Thyroid gland (tissue), 4 donors: Measurements from ENCODE around the gene UBE2Q2. TPM values are rescaled to one million over a fixed set of nuclear protein-coding genes. Genes with fewer than 3 reads are reported as not detected.
A peak's percentile ranks its signal among the peaks of the same experiment; 100 is the strongest.

Source experiments
- DNase-seq, 2 donors: peaks; one replicate each; pipeline ENCODE4 v3.0.0-alpha.2; 2019
- H3K27ac ChIP-seq, 3 donors: fragments of 200-600 bp; sonication (generic); 1 replicate in 2 of 3; 2 replicates in 1 of 3; pipeline ENCODE4 v1.5.1; 2016 to 2019; ENCODE audit warnings: mild to moderate bottlenecking in 1 of 3, moderate library complexity in 1 of 3
- H3K27me3 ChIP-seq: fragments of 200-600 bp; sonication (generic); one replicate; pipeline ENCODE4 v1.5.1; 2019
- H3K36me3 ChIP-seq, 2 donors: fragments of 200-600 bp; sonication (generic); one replicate each; pipeline ENCODE4 v1.5.1; 2016 to 2019
- H3K4me1 ChIP-seq, 2 donors: fragments of 200-600 bp; sonication (generic); one replicate each; pipeline ENCODE4 v1.5.1; 2017 to 2019
- H3K4me3 ChIP-seq, 3 donors: fragments of 200-600 bp; sonication (generic); replicated peaks in 1 of 3; 1 replicate in 2 of 3; 2 replicates in 1 of 3; pipeline ENCODE4 v1.5.1; 2016; ENCODE audit warnings: mild to moderate bottlenecking in 1 of 3
- H3K9me3 ChIP-seq: fragments of 200-600 bp; sonication (generic); one replicate; pipeline ENCODE4 v1.5.1; 2017
- POLR2A ChIP-seq, 2 donors: fragments of 450-650 bp; IDR thresholded peaks; one replicate each; pipeline ENCODE4 v1.6.1; 2017; ENCODE audit warnings: antibody characterized with exemption in 2 of 2, mild to moderate bottlenecking in 2 of 2, moderate library complexity in 1 of 2
- WGBS, 2 donors: methylation state at CpG; one replicate each; pipeline ENCODE4 v1.1.5; 2017; 5-methylcytosine and 5-hydroxymethylcytosine counted together
- intact Hi-C: fragments of 100-400 bp; cut with DNase I; formaldehyde crosslinking; loops from one replicate; pipeline ENCODE4 v1.15.1; 2023
- total RNA-seq, 4 donors: library from RNA; depleted of rRNA; stranded (reverse); fragments of >200 nt; gene quantifications; one replicate each; pipeline ENCODE4 v1.2.3, GENCODE V29; 2016
- TF ChIP-seq, protein P1 (sequence below), 6 experiments: fragments of 200-600 bp in 3 of 6; fragments of 450-650 bp in 3 of 6; sonication (generic) in 3 of 6; IDR thresholded peaks; one replicate each; pipeline ENCODE4 v1.5.1; 2016 to 2019; ENCODE audit warnings: antibody characterized with exemption in 6 of 6, mild to moderate bottlenecking in 2 of 6, inconsistent platforms in 1 of 6, moderate library complexity in 1 of 6

UBE2Q2 gene
- total RNA-seq, 4 donors from 2014 or later, result 35.8 to 52.3 (median 44.9) TPM

- intact Hi-C loops, result no loop called here
- DNase-seq, result no peak
- peaks cover 14 to 18% of the 10 kb centered on the region in 2 donors for H3K4me1 ChIP-seq
- no peaks in the 10 kb centered on the region for H3K36me3 ChIP-seq
- TF ChIP-seq, protein P1, sequence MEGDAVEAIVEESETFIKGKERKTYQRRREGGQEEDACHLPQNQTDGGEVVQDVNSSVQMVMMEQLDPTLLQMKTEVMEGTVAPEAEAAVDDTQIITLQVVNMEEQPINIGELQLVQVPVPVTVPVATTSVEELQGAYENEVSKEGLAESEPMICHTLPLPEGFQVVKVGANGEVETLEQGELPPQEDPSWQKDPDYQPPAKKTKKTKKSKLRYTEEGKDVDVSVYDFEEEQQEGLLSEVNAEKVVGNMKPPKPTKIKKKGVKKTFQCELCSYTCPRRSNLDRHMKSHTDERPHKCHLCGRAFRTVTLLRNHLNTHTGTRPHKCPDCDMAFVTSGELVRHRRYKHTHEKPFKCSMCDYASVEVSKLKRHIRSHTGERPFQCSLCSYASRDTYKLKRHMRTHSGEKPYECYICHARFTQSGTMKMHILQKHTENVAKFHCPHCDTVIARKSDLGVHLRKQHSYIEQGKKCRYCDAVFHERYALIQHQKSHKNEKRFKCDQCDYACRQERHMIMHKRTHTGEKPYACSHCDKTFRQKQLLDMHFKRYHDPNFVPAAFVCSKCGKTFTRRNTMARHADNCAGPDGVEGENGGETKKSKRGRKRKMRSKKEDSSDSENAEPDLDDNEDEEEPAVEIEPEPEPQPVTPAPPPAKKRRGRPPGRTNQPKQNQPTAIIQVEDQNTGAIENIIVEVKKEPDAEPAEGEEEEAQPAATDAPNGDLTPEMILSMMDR (IDR thresholded peaks at IDR 0.05), result no peak
- TF ChIP-seq POLR2A (IDR thresholded peaks at IDR 0.05), result no peak
- no peak overlapping the region for H3K27ac ChIP-seq
- no peak overlapping the region for H3K4me3 ChIP-seq
- no peaks in the 10 kb centered on the region for H3K27me3 ChIP-seq
- no peaks in the 10 kb centered on the region for H3K9me3 ChIP-seq
Observed at GRCh38 chr15:75841626-75842025, 1.6 kb upstream of the UBE2Q2 start.

DNA sequence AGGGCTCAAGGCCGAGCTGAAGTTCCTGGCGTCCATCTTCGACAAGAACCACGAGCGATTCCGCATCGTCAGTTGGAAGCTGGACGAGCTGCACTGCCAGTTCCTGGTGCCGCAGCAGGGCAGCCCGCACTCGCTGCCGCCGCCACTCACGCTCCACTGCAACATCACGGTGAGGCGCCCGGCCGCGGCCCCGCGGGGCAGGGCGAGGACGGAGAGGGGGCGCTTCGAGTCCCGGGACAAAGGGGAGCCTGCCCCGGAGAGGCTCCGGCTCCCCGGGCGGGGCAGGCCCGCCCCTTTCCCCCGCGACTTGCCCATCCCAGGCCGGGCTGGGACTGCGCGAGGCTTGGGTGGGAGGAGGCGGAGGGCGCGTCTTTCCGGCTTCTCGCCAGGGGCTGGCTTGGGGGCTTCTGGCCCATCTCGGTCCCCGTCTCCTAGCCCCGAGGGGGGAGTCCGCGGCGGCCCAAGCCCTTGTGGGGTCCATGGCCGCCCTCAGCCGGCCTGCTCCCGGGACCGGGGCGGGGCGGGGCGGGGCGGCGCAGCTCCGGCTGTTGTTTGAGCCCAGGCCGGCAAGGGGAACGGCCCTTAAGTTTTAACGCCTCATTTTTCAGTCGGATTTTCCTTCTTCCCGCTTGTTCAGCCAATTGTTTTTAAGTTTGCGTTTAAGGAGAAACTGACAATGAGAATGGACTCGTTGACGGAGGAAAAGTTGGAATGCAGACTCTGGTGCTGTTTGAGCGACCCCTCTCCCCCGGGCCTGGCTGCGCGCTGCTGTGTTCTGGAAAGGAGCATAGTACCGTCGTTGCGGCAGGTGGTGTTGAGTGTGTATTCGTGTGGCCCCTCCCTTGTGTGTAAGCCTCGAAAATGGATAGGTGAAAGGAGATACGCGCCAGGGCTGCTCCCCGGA, 683 bp downstream of the UBE2Q2 start:
- peak overlapping the region; percentile 81 to 94 (median 87) for H3K27ac ChIP-seq
- peak overlapping the region; percentile 46 to 98 (median 86) for H3K4me3 ChIP-seq
- peaks cover 14 to 26% of the 10 kb centered on the region in 2 donors for H3K4me1 ChIP-seq
- no peaks in the 10 kb centered on the region for H3K9me3 ChIP-seq
- no peaks in the 10 kb centered on the region for H3K36me3 ChIP-seq
- peak; percentile 53 to 54 for DNase-seq
- TF ChIP-seq, protein P1 (IDR thresholded peaks at IDR 0.05), result no peak
- TF ChIP-seq POLR2A (IDR thresholded peaks at IDR 0.05), result no peak
- H3K27me3 ChIP-seq, result no peaks in the 10 kb centered on the region
- WGBS, 2 donors, result 0 to 2% methylated on average over 36 to 42 of the region's 77 CpGs
- intact Hi-C loops, result no loop called here

DNA sequence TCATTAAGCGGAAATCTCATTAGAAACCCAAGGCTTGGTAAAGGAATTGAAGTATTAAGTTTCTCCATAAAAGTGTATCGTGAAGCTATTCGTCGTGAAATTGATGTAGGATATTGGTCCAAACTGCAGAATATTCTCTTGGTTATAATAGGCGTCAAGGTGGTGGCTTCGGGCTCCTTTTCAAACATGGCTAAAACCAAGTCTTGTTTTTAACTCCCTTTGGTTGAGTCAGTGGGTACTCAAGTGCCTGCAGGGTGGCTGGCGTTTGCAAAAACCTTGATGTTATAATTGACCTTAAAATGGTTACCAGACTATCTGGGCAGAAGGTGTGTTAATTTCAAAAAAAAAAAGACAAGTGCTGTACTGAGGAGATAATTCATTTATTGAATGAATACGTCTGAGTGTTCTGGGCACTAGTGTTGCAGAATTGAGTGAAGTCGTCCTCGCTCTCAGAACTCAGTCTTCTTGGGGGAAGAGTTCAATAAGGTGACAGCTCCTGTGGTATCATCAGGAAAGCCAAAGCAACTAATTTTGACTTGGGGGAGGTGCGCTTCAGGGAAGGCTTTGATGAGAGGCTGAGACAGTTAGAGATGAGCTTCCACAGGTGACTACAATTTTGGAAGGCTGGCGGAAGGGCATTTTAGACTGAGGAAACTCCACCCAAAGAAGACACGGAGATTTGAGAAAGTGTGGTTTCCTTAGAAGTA, 1.5 kb downstream of the UBE2Q2 start:
- Histone ChIP-seq H3K36me3 (no peaks in the 10 kb centered on the region), H3K27ac (no peak overlapping the region), H3K4me1 (peaks cover 14 to 26% of the 10 kb centered on the region in 2 donors), H3K27me3 (no peaks in the 10 kb centered on the region), H3K4me3 (peak overlapping the region in 1 of 3 donors; percentile 98), H3K9me3 (no peaks in the 10 kb centered on the region)
- intact Hi-C loops, result no loop called here
- no peak for DNase-seq
- 45 to 48% methylated on average over 13 of the region's 13 CpGs for WGBS, 2 donors
- TF ChIP-seq, protein P1 (IDR thresholded peaks at IDR 0.05), result no peak
- no peak for TF ChIP-seq POLR2A (IDR thresholded peaks at IDR 0.05)

- WGBS, 2 donors, result 92 to 96% methylated on average over 1 of the region's 1 CpG
- peaks cover 9 to 21% of the 10 kb centered on the region in 2 donors for H3K4me1 ChIP-seq
- TF ChIP-seq, protein P1 (IDR thresholded peaks at IDR 0.05), result no peak
- TF ChIP-seq POLR2A (IDR thresholded peaks at IDR 0.05), result no peak
Observed at GRCh38 chr15:75849167-75849566, 5.9 kb downstream of the UBE2Q2 start.

More at GRCh38 chr15:75849167-75849566, 5.9 kb downstream of the UBE2Q2 start:
- H3K27ac ChIP-seq, result no peak overlapping the region
- no peaks in the 10 kb centered on the region for H3K36me3 ChIP-seq
- no peak overlapping the region for H3K4me3 ChIP-seq
- DNase-seq, result no peak
- intact Hi-C loops, result no loop called here
- H3K9me3 ChIP-seq, result no peaks in the 10 kb centered on the region
- H3K27me3 ChIP-seq, result no peaks in the 10 kb centered on the region
